K562 (cell line): ENCODE measurements around the gene PTBP3. TPM values are rescaled to one million over a fixed set of nuclear protein-coding genes. Genes with fewer than 3 reads are reported as not detected.

Source experiments
- BDP1 ChIP-seq: IDR thresholded peaks from 3 replicates; pipeline ENCODE4 v1.6.1; 2011; ENCODE audit not compliant: insufficient read length, insufficient read depth
- CBX8 ChIP-seq: fragments of 200-600 bp; sonication (generic); IDR thresholded peaks from 2 replicates; pipeline ENCODE4 v1.6.1; 2012; ENCODE audit warnings: borderline replicate concordance, mixed run types, low read depth, mild to moderate bottlenecking, moderate library complexity, mixed read lengths, low read length, control low read depth, inconsistent platforms; ENCODE audit not compliant: poor library complexity, severe bottlenecking; ENCODE audit errors: extremely low read depth
- HNRNPLL ChIP-seq: fragments of 200-400 bp; formaldehyde crosslinking; IDR thresholded peaks from 2 replicates; pipeline ENCODE4 v1.6.1; 2017; ENCODE audit warnings: low read length, low read depth, mild to moderate bottlenecking; ENCODE audit not compliant: poor library complexity, severe bottlenecking
- MBD1 ChIP-seq: fragments of 250-450 bp; sonication (Bioruptor Pico); IDR thresholded peaks from 2 replicates; pipeline ENCODE4 v1.8.0; 2022; ENCODE audit warnings: inconsistent platforms
- NR1H2 ChIP-seq: sonication (generic); formaldehyde crosslinking; IDR thresholded peaks from 2 replicates; pipeline ENCODE4 v1.4.0; 2020; ENCODE audit warnings: mild to moderate bottlenecking, missing genetic modification reagents
- TAF1 ChIP-seq: IDR thresholded peaks from 2 replicates; pipeline ENCODE4 v1.6.1; 2011; ENCODE audit warnings: mild to moderate bottlenecking, low read length, moderate library complexity; ENCODE audit not compliant: insufficient read depth, control insufficient read depth, severe bottlenecking; ENCODE audit errors: extremely low read depth
- TARDBP ChIP-seq: fragments of 450-650 bp; IDR thresholded peaks from 2 replicates; pipeline ENCODE4 v1.6.1; 2016
- TCFL5 ChIP-seq: fragments of 250-450 bp; sonication (Bioruptor Pico); conservative IDR thresholded peaks from 2 replicates; pipeline ENCODE4 v1.6.1; 2021; ENCODE audit warnings: mild to moderate bottlenecking, moderate library complexity, matching md5 sums
- ZC3H11A ChIP-seq: IDR thresholded peaks from 2 replicates; pipeline ENCODE4 v1.6.1; 2012; ENCODE audit warnings: low read depth, low read length, improper control_type of control experiment
- ZNF263 ChIP-seq: sonication (generic); formaldehyde crosslinking; IDR thresholded peaks from 2 replicates; pipeline ENCODE4 v1.8.0; 2022; ENCODE audit warnings: mild to moderate bottlenecking, missing genetic modification reagents, borderline replicate concordance
- ZNF639 ChIP-seq, 2 experiments: fragments of 200-800 bp in 1 of 2; sonication (Bioruptor generic) in 1 of 2; sonication (generic) in 1 of 2; formaldehyde crosslinking in 1 of 2; IDR thresholded peaks in 1 of 2; conservative IDR thresholded peaks in 1 of 2; 2 replicates each; pipeline versions ENCODE4 v1.5.0 to v1.6.1; 2016 to 2020; ENCODE audit warnings: missing compliant biosample characterization in 1 of 2, missing genetic modification characterization in 1 of 2, missing genetic modification reagents in 1 of 2
- ZNF707 ChIP-seq: fragments of 250-450 bp; sonication (Bioruptor Pico); conservative IDR thresholded peaks from 2 replicates; pipeline ENCODE4 v1.8.0; 2022; ENCODE audit warnings: inconsistent platforms, mild to moderate bottlenecking, moderate library complexity
- polyA plus RNA-seq, 8 experiments: library from polyadenylated mRNA; depleted of rRNA in 4 of 8; stranded (reverse) in 5 of 8; unstranded in 3 of 8; fragments of >200 nt; fragmentation: Nextera tagmentation in 2 of 8; fragmentation: Illumina TruSeq in 1 of 8; extraction: Ambion mirVana in 2 of 8; extraction: Trizol in 1 of 8; gene quantifications; 2 replicates each; pipeline versions ENCODE4 v1.2.1 to v1.2.3, GENCODE V29; 2011 to 2014; ENCODE audit warnings: inconsistent platforms in 1 of 8, missing spikeins in 1 of 8
- total RNA-seq, 7 experiments: library from RNA; depleted of rRNA in 6 of 7; stranded (reverse); fragments of >200 nt in 6 of 7; fragmentation: Illumina TruSeq in 2 of 7; extraction: Trizol in 2 of 7; gene quantifications; 2 replicates each; pipeline versions ENCODE4 v1.2.1 to v1.2.3, GENCODE V29; 2011 to 2021; ENCODE audit warnings: low replicate concordance in 1 of 7
- TF ChIP-seq, protein P1 (sequence below): fragments of 200-800 bp; sonication (Bioruptor generic); IDR thresholded peaks from 2 replicates; pipeline ENCODE4 v1.6.1; 2017; ENCODE audit warnings: missing genetic modification characterization, missing compliant biosample characterization

PTBP3 gene
- total and polyA plus RNA-seq, 9 of the 15 experiments (the other 6 are each of a cell fraction or from before 2014, with no cell fraction given): 22.4 to 132 (median 68.0) TPM

DNA sequence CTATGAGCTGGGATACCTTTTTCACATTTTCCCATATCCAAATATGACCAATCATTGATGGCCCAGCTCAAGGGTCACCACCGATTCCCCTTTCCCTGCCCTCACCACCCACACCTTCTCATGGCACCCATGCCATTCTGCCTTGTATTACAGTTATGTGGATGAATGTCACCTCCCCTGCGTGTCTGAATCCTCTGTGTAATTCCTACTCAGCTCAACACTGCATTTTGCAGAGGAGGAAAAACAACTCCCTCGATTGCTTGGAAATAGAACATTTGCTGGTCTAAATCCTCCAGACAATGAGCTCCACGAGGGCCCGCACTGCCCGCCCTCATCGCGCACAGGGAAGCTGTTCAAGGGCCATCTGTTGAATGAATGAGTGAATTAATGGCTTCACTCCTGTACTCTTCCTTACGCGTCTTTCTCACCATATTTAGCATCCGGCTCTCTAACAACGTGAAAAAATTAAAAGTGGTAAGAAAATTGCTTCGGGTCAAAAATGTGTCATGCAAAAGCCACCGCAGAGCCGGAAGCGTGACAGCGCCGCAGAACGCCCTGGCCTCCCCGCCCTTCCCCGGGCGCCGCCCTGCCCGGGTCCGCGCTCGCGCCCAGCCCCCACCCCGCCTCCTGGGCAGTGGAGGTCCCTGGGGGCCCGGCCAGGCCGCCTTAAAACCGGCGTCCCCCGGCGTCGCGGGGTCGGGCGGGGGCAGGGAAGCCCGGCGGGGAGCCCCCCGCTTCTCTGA is 159.0 kb downstream of the PTBP3 start (continued):
- TF ChIP-seq ZNF639 (CRISPR knock-in tag; conservative IDR thresholded peaks at IDR 0.05 in 1 of 2, IDR thresholded peaks at IDR 0.05 in 1 of 2) (0 out of 4 replicates have a peak, but pooled peaks of 1 of the 2 experiments have one; percentile 3), MBD1 (no peak), ZC3H11A (no peak), BDP1 (no peak), ZNF707 (CRISPR knock-in tag) (0 out of 2 replicates have a peak, but pooled peaks have one; percentile 13), NR1H2 (CRISPR knock-in tag) (no peak), TARDBP (no peak), TAF1 (peak; percentile 36), HNRNPLL (no peak), CBX8 (no peak), ZNF263 (CRISPR knock-in tag) (no peak), TCFL5 (0 out of 2 replicates have a peak, but pooled peaks have one; percentile 53)
- TF ChIP-seq, protein P1, sequence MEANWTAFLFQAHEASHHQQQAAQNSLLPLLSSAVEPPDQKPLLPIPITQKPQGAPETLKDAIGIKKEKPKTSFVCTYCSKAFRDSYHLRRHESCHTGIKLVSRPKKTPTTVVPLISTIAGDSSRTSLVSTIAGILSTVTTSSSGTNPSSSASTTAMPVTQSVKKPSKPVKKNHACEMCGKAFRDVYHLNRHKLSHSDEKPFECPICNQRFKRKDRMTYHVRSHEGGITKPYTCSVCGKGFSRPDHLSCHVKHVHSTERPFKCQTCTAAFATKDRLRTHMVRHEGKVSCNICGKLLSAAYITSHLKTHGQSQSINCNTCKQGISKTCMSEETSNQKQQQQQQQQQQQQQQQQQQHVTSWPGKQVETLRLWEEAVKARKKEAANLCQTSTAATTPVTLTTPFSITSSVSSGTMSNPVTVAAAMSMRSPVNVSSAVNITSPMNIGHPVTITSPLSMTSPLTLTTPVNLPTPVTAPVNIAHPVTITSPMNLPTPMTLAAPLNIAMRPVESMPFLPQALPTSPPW (CRISPR knock-in tag): peak; percentile 81; the same call in 1 of the 2 replicates
